Left ventricle myocardium inferior (tissue), 1 donor: Measurements from ENCODE around the gene JADE1. TPM values are rescaled to one million over a fixed set of nuclear protein-coding genes. Genes with fewer than 3 reads are reported as not detected.

Experiments used
- DNase-seq: peaks from one replicate; pipeline ENCODE4 v3.0.0-alpha.2; 2020
- H3K27ac ChIP-seq: fragments of 200-600 bp; replicated peaks from 2 replicates; pipeline ENCODE4 v1.8.0; 2021
- H3K27me3 ChIP-seq: fragments of 200-600 bp; 2 replicates; pipeline ENCODE4 v1.8.0; 2021; ENCODE audit warnings: low read depth
- H3K36me3 ChIP-seq: fragments of 200-600 bp; 2 replicates; pipeline ENCODE4 v1.8.0; 2021
- H3K4me1 ChIP-seq: fragments of 200-600 bp; 2 replicates; pipeline ENCODE4 v1.8.0; 2021
- H3K4me3 ChIP-seq: fragments of 200-600 bp; 2 replicates; pipeline ENCODE4 v1.8.0; 2021; ENCODE audit warnings: mild to moderate bottlenecking, moderate library complexity
- H3K9me3 ChIP-seq: fragments of 200-600 bp; replicated peaks from 2 replicates; pipeline ENCODE4 v1.8.0; 2021
- CTCF ChIP-seq: fragments of 200-600 bp; IDR thresholded peaks from 2 replicates; pipeline ENCODE4 v1.8.0; 2021; ENCODE audit warnings: antibody characterized with exemption, mild to moderate bottlenecking, borderline replicate concordance
- intact Hi-C: fragments of 100-400 bp; cut with micrococcal nuclease; formaldehyde crosslinking; loops from one replicate; pipeline ENCODE4 v1.11.0; 2022
- total RNA-seq: library from RNA; stranded (reverse); fragmentation: NEBNext Ultra II Directional; extraction: Animal tissue kit (Norgen Biotek cat#: 25700); gene quantifications from one replicate; pipeline ENCODE4 v1.2.1, GENCODE V29; 2021
- donor health status: DM: no; HTN: yes; CAD: no; lungs with severe emphysema.

JADE1 gene
- total RNA-seq, 1 donor from 2014 or later = 22.1 TPM

GRCh38 chr4:128820671-128821070 is 11.2 kb downstream of the JADE1 start:
- intact Hi-C loops = no loop called here
- Histone ChIP-seq H3K9me3 (no peaks in the 10 kb centered on the region), H3K36me3 (no peaks in the 10 kb centered on the region), H3K4me3 (no peak overlapping the region), H3K27ac (no peak overlapping the region), H3K27me3 (no peaks in the 10 kb centered on the region), H3K4me1 (peaks cover 88% of the 10 kb centered on the region)
- no peak for TF ChIP-seq CTCF
- no peak for DNase-seq

GRCh38 chr4:128821151-128821550 is 11.7 kb downstream of the JADE1 start:
- Histone ChIP-seq H3K4me3 (no peak overlapping the region), H3K9me3 (no peaks in the 10 kb centered on the region), H3K4me1 (peaks cover 88% of the 10 kb centered on the region), H3K36me3 (no peaks in the 10 kb centered on the region), H3K27ac (no peak overlapping the region), H3K27me3 (no peaks in the 10 kb centered on the region)
- no peak for DNase-seq
- intact Hi-C loops = no loop called here
- no peak for TF ChIP-seq CTCF

- no peak for DNase-seq
- Histone ChIP-seq H3K27ac (no peak overlapping the region), H3K4me3 (no peak overlapping the region), H3K9me3 (no peaks in the 10 kb centered on the region), H3K27me3 (no peaks in the 10 kb centered on the region), H3K4me1 (peaks cover 91% of the 10 kb centered on the region), H3K36me3 (no peaks in the 10 kb centered on the region)
- intact Hi-C loops = no loop called here
- no peak for TF ChIP-seq CTCF
These were observed 13.6 kb downstream of the JADE1 start for GRCh38 chr4:128823025-128823661.

DNA sequence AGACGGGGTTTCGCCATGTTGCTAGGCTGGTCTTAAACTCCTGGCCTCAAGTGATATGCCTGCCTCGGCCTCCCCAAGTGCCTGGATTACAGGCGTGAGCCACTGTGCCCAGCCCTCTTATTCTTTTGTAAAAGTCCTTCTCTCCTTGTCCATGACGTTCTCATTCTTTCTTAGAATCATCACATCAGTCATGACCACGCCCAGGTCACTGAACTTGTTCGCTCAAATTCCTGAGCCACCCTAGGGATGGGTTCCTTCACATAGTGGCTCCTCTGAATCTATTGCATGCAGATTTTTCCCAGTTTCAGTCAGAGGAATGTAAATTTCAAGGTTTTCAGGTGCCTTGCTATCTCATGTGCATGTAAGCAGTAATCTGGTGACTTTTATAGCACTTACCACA is 15.7 kb downstream of the JADE1 start:
- peaks cover 85% of the 10 kb centered on the region for H3K4me1 ChIP-seq
- H3K27ac ChIP-seq = no peak overlapping the region
- H3K36me3 ChIP-seq = no peaks in the 10 kb centered on the region

GRCh38 chr4:128827296-128827695 is 17.8 kb downstream of the JADE1 start:
- Histone ChIP-seq H3K36me3 (peaks cover 5% of the 10 kb centered on the region), H3K27ac (no peak overlapping the region), H3K9me3 (no peaks in the 10 kb centered on the region), H3K4me3 (no peak overlapping the region), H3K27me3 (no peaks in the 10 kb centered on the region), H3K4me1 (peaks cover 85% of the 10 kb centered on the region)
- no peak for DNase-seq
- TF ChIP-seq CTCF = no peak
- intact Hi-C loops = no loop called here

More for the DNA sequence above, 15.7 kb downstream of the JADE1 start:
- no peak for TF ChIP-seq CTCF
- no peak overlapping the region for H3K4me3 ChIP-seq
- no peaks in the 10 kb centered on the region for H3K27me3 ChIP-seq
- no peak for DNase-seq
- H3K9me3 ChIP-seq = no peaks in the 10 kb centered on the region
- intact Hi-C loops = no loop called here
